ENCODE results near the gene INS. TPM values are rescaled to one million over a fixed set of nuclear protein-coding genes. Genes with fewer than 3 reads are reported as not detected.

The INS gene
- total RNA-seq, 4 donors from 2014 or later = not detected

GRCh38 chr11:2186669-2187279, 25.8 kb upstream of the INS start:
- H3K9me3 ChIP-seq = no peaks in the 10 kb centered on the region
- no peaks in the 10 kb centered on the region for H3K4me1 ChIP-seq
- no peak overlapping the region for H3K27ac ChIP-seq
- TF ChIP-seq CTCF (IDR thresholded peaks at IDR 0.05) (peak in 1 of 4 experiments; percentile 41), EP300 (IDR thresholded peaks at IDR 0.05) (no peak), POLR2A (IDR thresholded peaks at IDR 0.05) (no peak)
- ATAC-seq = no peak
- no peak overlapping the region for H3K4me3 ChIP-seq
- no peaks in the 10 kb centered on the region for H3K36me3 ChIP-seq
- H3K27me3 ChIP-seq = peaks cover 92% of the 10 kb centered on the region
- WGBS, 2 donors (ENCODE audit: low coverage in 1 of 2) = 20 to 40% methylated on average over 7 to 10 of the region's 21 CpGs

- TF ChIP-seq CTCF (IDR thresholded peaks at IDR 0.05) = no peak
- TF ChIP-seq POLR2A (IDR thresholded peaks at IDR 0.05) = no peak
- no peak for TF ChIP-seq POLR2AphosphoS5 (IDR thresholded peaks at IDR 0.05)
- TF ChIP-seq EP300 (IDR thresholded peaks at IDR 0.05) = no peak
- no peak for ATAC-seq
- no peak overlapping the region for H3K4me3 ChIP-seq
- H3K4me1 ChIP-seq = no peaks in the 10 kb centered on the region
- peaks cover 91% of the 10 kb centered on the region for H3K27me3 ChIP-seq
- no peak overlapping the region for H3K27ac ChIP-seq
- 14% methylated on average over 2 of the region's 23 CpGs; no CpG with 5 or more reads in 1 of the 2 donors for WGBS, 2 donors (ENCODE audit: low coverage in 1 of 2)
- no peaks in the 10 kb centered on the region for H3K36me3 ChIP-seq
- H3K9me3 ChIP-seq = no peaks in the 10 kb centered on the region
Observed at GRCh38 chr11:2185324-2186085, 24.5 kb upstream of the INS start.

- WGBS, 2 donors (ENCODE audit: low coverage in 1 of 2) = 80 to 93% methylated on average over 3 to 13 of the region's 20 CpGs
- Histone ChIP-seq H3K4me3 (no peak overlapping the region), H3K27ac (no peak overlapping the region), H3K27me3 (peaks cover 87% of the 10 kb centered on the region), H3K9me3 (no peaks in the 10 kb centered on the region), H3K4me1 (no peaks in the 10 kb centered on the region), H3K36me3 (no peaks in the 10 kb centered on the region)
- ATAC-seq = no peak
- TF ChIP-seq POLR2AphosphoS5 (IDR thresholded peaks at IDR 0.05) (no peak), CTCF (IDR thresholded peaks at IDR 0.05) (no peak), POLR2A (IDR thresholded peaks at IDR 0.05) (no peak), EP300 (IDR thresholded peaks at IDR 0.05) (no peak)
Observed at GRCh38 chr11:2182692-2183474, 21.9 kb upstream of the INS start.

GRCh38 chr11:2182075-2182474, 21.1 kb upstream of the INS start:
- Histone ChIP-seq H3K4me1 (no peaks in the 10 kb centered on the region), H3K27ac (no peak overlapping the region), H3K27me3 (peaks cover 87% of the 10 kb centered on the region), H3K4me3 (no peak overlapping the region), H3K9me3 (no peaks in the 10 kb centered on the region), H3K36me3 (no peaks in the 10 kb centered on the region)
- 90 to 100% methylated on average over 2 to 5 of the region's 18 CpGs for WGBS, 2 donors (ENCODE audit: low coverage in 1 of 2)
- no peak for ATAC-seq
- TF ChIP-seq EP300 (IDR thresholded peaks at IDR 0.05) (no peak), CTCF (IDR thresholded peaks at IDR 0.05) (no peak), POLR2AphosphoS5 (IDR thresholded peaks at IDR 0.05) (no peak), POLR2A (IDR thresholded peaks at IDR 0.05) (no peak)
